ENCODE measurements around the gene CABLES1.

GRCh38 chr18:23158058-23158457 lies 22.8 kb downstream of the CABLES1 start:
- TF ChIP-seq EZH2 (IDR thresholded peaks at IDR 0.05; ENCODE audit: insufficient read depth, poor library complexity, severe bottlenecking) (no peak), EZH2phosphoT487 (IDR thresholded peaks at IDR 0.05; ENCODE audit: insufficient read depth, low read depth) (no peak)

Measured in GM23248 (cell line).